Activated T-cell treated with anti-CD3 and anti-CD28 coated beads, Interleukin-2, amount 50 U/mL, for 24 hours (primary cell): ENCODE measurements around the gene DUSP5.
"Not testable (repeated sequence)": the region's sequence is repeated elsewhere in the genome, so short reads cannot be mapped to it uniquely, and the experiment has no call there.

Experiments
- DNase-seq: peaks from one replicate; pipeline ENCODE4 v3.0.0-alpha.2; 2020
- H3K27ac Mint-ChIP-seq: 2 replicates; pipeline ENCODE4 v1.8.0; 2020; ENCODE audit warnings: mild to moderate bottlenecking, mixed read lengths
- H3K27me3 Mint-ChIP-seq: 2 replicates; pipeline ENCODE4 v1.8.0; 2020; ENCODE audit warnings: mixed read lengths
- H3K36me3 Mint-ChIP-seq: 2 replicates; pipeline ENCODE4 v1.8.0; 2020; ENCODE audit warnings: low read depth, mixed read lengths
- H3K4me1 Mint-ChIP-seq: 2 replicates; pipeline ENCODE4 v1.8.0; 2020; ENCODE audit warnings: low read depth, mixed read lengths
- H3K4me3 Mint-ChIP-seq: 2 replicates; pipeline ENCODE4 v1.8.0; 2020; ENCODE audit warnings: mild to moderate bottlenecking, moderate library complexity, mixed read lengths
- H3K9me3 Mint-ChIP-seq: 2 replicates; pipeline ENCODE4 v1.8.0; 2020; ENCODE audit warnings: mixed read lengths

The DUSP5 gene

GRCh38 chr10:110470541-110470940 is 27.2 kb upstream of the DUSP5 start:
- not testable (repeated sequence) for H3K27me3 Mint-ChIP-seq

GRCh38 chr10:110471566-110472139 is 26.1 kb upstream of the DUSP5 start:
- Mint-ChIP-seq H3K36me3 (no peaks in the 10 kb centered on the region), H3K27me3 (no peaks in the 10 kb centered on the region), H3K4me3 (no peak overlapping the region), H3K4me1 (no peaks in the 10 kb centered on the region), H3K9me3 (no peaks in the 10 kb centered on the region), H3K27ac (no peak overlapping the region)
- DNase-seq, result no peak

More at GRCh38 chr10:110470541-110470940, 27.2 kb upstream of the DUSP5 start:
- H3K9me3 Mint-ChIP-seq, H3K36me3 Mint-ChIP-seq, DNase-seq, H3K27ac Mint-ChIP-seq, H3K4me3 Mint-ChIP-seq, H3K4me1 Mint-ChIP-seq: not testable (repeated sequence)

GRCh38 chr10:110474017-110474416 is 23.7 kb upstream of the DUSP5 start:
- no peak overlapping the region for H3K27ac Mint-ChIP-seq
- H3K4me3 Mint-ChIP-seq, result no peak overlapping the region
- H3K36me3 Mint-ChIP-seq, result no peaks in the 10 kb centered on the region

GRCh38 chr10:110474826-110475225 is 22.9 kb upstream of the DUSP5 start:
- Mint-ChIP-seq H3K4me1 (no peaks in the 10 kb centered on the region), H3K4me3 (no peak overlapping the region), H3K27me3 (no peaks in the 10 kb centered on the region), H3K27ac (no peak overlapping the region), H3K36me3 (no peaks in the 10 kb centered on the region), H3K9me3 (no peaks in the 10 kb centered on the region)
- DNase-seq, result no peak

More at GRCh38 chr10:110474017-110474416, 23.7 kb upstream of the DUSP5 start:
- DNase-seq, result no peak
- H3K27me3 Mint-ChIP-seq, result no peaks in the 10 kb centered on the region
- H3K4me1 Mint-ChIP-seq, result no peaks in the 10 kb centered on the region
- H3K9me3 Mint-ChIP-seq, result no peaks in the 10 kb centered on the region

GRCh38 chr10:110475722-110476515 is 21.8 kb upstream of the DUSP5 start:
- H3K4me1 Mint-ChIP-seq, result no peaks in the 10 kb centered on the region
- no peaks in the 10 kb centered on the region for H3K36me3 Mint-ChIP-seq
- H3K27ac Mint-ChIP-seq, result no peak overlapping the region

GRCh38 chr10:110479710-110480109 is 18.0 kb upstream of the DUSP5 start:
- Mint-ChIP-seq H3K4me1 (no peaks in the 10 kb centered on the region), H3K4me3 (no peak overlapping the region), H3K27ac (no peak overlapping the region), H3K27me3 (no peaks in the 10 kb centered on the region), H3K9me3 (no peaks in the 10 kb centered on the region), H3K36me3 (no peaks in the 10 kb centered on the region)
- no peak for DNase-seq

More at GRCh38 chr10:110475722-110476515, 21.8 kb upstream of the DUSP5 start:
- Mint-ChIP-seq H3K27me3 (no peaks in the 10 kb centered on the region), H3K9me3 (no peaks in the 10 kb centered on the region), H3K4me3 (no peak overlapping the region)
- no peak for DNase-seq

GRCh38 chr10:110480387-110480786 is 17.3 kb upstream of the DUSP5 start:
- no peak overlapping the region for H3K4me3 Mint-ChIP-seq
- H3K27me3 Mint-ChIP-seq, result no peaks in the 10 kb centered on the region
- no peaks in the 10 kb centered on the region for H3K9me3 Mint-ChIP-seq
- H3K27ac Mint-ChIP-seq, result no peak overlapping the region
- H3K4me1 Mint-ChIP-seq, result no peaks in the 10 kb centered on the region
- no peak for DNase-seq
- no peaks in the 10 kb centered on the region for H3K36me3 Mint-ChIP-seq

GRCh38 chr10:110481919-110482318 is 15.8 kb upstream of the DUSP5 start:
- peaks cover under 1% of the 10 kb centered on the region for H3K4me1 Mint-ChIP-seq
- no peaks in the 10 kb centered on the region for H3K27me3 Mint-ChIP-seq
- no peak for DNase-seq
- no peak overlapping the region for H3K27ac Mint-ChIP-seq
- no peaks in the 10 kb centered on the region for H3K36me3 Mint-ChIP-seq
- H3K4me3 Mint-ChIP-seq, result no peak overlapping the region
- no peaks in the 10 kb centered on the region for H3K9me3 Mint-ChIP-seq

- DNase-seq, result no peak
- Mint-ChIP-seq H3K9me3 (no peaks in the 10 kb centered on the region), H3K27ac (no peak overlapping the region), H3K4me1 (peaks cover 16% of the 10 kb centered on the region), H3K27me3 (peaks cover 2% of the 10 kb centered on the region), H3K4me3 (no peak overlapping the region), H3K36me3 (no peaks in the 10 kb centered on the region)
Observed at GRCh38 chr10:110483633-110484032, 14.1 kb upstream of the DUSP5 start.

- no peak overlapping the region for H3K4me3 Mint-ChIP-seq
- H3K27me3 Mint-ChIP-seq, result peaks cover 6% of the 10 kb centered on the region
- H3K27ac Mint-ChIP-seq, result no peak overlapping the region
- peaks cover 25% of the 10 kb centered on the region for H3K4me1 Mint-ChIP-seq
- no peaks in the 10 kb centered on the region for H3K9me3 Mint-ChIP-seq
- DNase-seq, result no peak
- no peaks in the 10 kb centered on the region for H3K36me3 Mint-ChIP-seq
Observed at GRCh38 chr10:110485541-110485940, 12.2 kb upstream of the DUSP5 start.

- no peaks in the 10 kb centered on the region for H3K9me3 Mint-ChIP-seq
- H3K27ac Mint-ChIP-seq, result no peak overlapping the region
- H3K36me3 Mint-ChIP-seq, result no peaks in the 10 kb centered on the region
- peaks cover 25% of the 10 kb centered on the region for H3K4me1 Mint-ChIP-seq
- peaks cover 6% of the 10 kb centered on the region for H3K27me3 Mint-ChIP-seq
- no peak for DNase-seq
- H3K4me3 Mint-ChIP-seq, result no peak overlapping the region
Observed at GRCh38 chr10:110486680-110487410, 10.9 kb upstream of the DUSP5 start.

GRCh38 chr10:110487411-110488331 is 10.0 kb upstream of the DUSP5 start:
- no peaks in the 10 kb centered on the region for H3K9me3 Mint-ChIP-seq
- no peaks in the 10 kb centered on the region for H3K36me3 Mint-ChIP-seq
- no peak overlapping the region for H3K4me3 Mint-ChIP-seq
- peak overlapping the region; percentile 70 for H3K27ac Mint-ChIP-seq
- H3K4me1 Mint-ChIP-seq, result peaks cover 28% of the 10 kb centered on the region
- H3K27me3 Mint-ChIP-seq, result peaks cover 6% of the 10 kb centered on the region
- DNase-seq, result no peak

GRCh38 chr10:110488332-110488681 is 9.4 kb upstream of the DUSP5 start:
- Mint-ChIP-seq H3K27ac (no peak overlapping the region), H3K27me3 (peaks cover 6% of the 10 kb centered on the region), H3K9me3 (no peaks in the 10 kb centered on the region), H3K4me1 (peaks cover 28% of the 10 kb centered on the region), H3K4me3 (no peak overlapping the region), H3K36me3 (no peaks in the 10 kb centered on the region)
- no peak for DNase-seq

GRCh38 chr10:110488940-110489339 is 8.8 kb upstream of the DUSP5 start:
- no peak for DNase-seq
- Mint-ChIP-seq H3K9me3 (no peaks in the 10 kb centered on the region), H3K27ac (no peak overlapping the region), H3K4me3 (no peak overlapping the region), H3K27me3 (peaks cover 6% of the 10 kb centered on the region), H3K36me3 (no peaks in the 10 kb centered on the region), H3K4me1 (peaks cover 28% of the 10 kb centered on the region)
